Type B pancreatic cell (in vitro differentiated cells): ENCODE measurements around the gene WNT11. TPM values are rescaled to one million over a fixed set of nuclear protein-coding genes. Genes with fewer than 3 reads are reported as not detected.
"Not testable (repeated sequence)": the region's sequence is repeated elsewhere in the genome, so short reads cannot be mapped to it uniquely, and the experiment has no call there.

Experiments
- DNase-seq: peaks from one replicate; pipeline ENCODE4 v3.0.0; 2021; ENCODE audit warnings: mixed read lengths; ENCODE audit not compliant: unreplicated experiment; ENCODE audit errors: extremely low spot score
- H3K27ac Mint-ChIP-seq: 2 replicates; pipeline ENCODE4 v1.8.0; 2021; ENCODE audit warnings: mild to moderate bottlenecking, mixed read lengths
- H3K27me3 Mint-ChIP-seq: 2 replicates; pipeline ENCODE4 v1.8.0; 2021; ENCODE audit warnings: mixed read lengths
- H3K36me3 Mint-ChIP-seq: 2 replicates; pipeline ENCODE4 v1.8.0; 2021; ENCODE audit warnings: mixed read lengths
- H3K4me1 Mint-ChIP-seq: one replicate; pipeline ENCODE4 v1.8.0; 2021; ENCODE audit warnings: mixed read lengths; ENCODE audit not compliant: unreplicated experiment
- H3K4me3 Mint-ChIP-seq: 2 replicates; pipeline ENCODE4 v1.8.0; 2021; ENCODE audit warnings: mild to moderate bottlenecking, mixed read lengths
- H3K9me3 Mint-ChIP-seq: 2 replicates; pipeline ENCODE4 v1.8.0; 2021; ENCODE audit warnings: mixed read lengths
- CTCF ChIP-seq: fragments of 200-600 bp; sonication (generic); conservative IDR thresholded peaks from 2 replicates; pipeline ENCODE4 v1.5.0; 2021; ENCODE audit warnings: antibody characterized with exemption, mild to moderate bottlenecking
- total RNA-seq: library from RNA; stranded (reverse); gene quantifications from 2 replicates; pipeline ENCODE4 v1.2.1, GENCODE V29; 2021; ENCODE audit warnings: low replicate concordance

The WNT11 gene
- total RNA-seq, 1 donor from 2014 or later = 18.2 TPM

- H3K27me3 Mint-ChIP-seq = peaks cover 41% of the 10 kb centered on the region
Measured at GRCh38 chr11:76203131-76203925, 3.0 kb downstream of the WNT11 start.

DNA sequence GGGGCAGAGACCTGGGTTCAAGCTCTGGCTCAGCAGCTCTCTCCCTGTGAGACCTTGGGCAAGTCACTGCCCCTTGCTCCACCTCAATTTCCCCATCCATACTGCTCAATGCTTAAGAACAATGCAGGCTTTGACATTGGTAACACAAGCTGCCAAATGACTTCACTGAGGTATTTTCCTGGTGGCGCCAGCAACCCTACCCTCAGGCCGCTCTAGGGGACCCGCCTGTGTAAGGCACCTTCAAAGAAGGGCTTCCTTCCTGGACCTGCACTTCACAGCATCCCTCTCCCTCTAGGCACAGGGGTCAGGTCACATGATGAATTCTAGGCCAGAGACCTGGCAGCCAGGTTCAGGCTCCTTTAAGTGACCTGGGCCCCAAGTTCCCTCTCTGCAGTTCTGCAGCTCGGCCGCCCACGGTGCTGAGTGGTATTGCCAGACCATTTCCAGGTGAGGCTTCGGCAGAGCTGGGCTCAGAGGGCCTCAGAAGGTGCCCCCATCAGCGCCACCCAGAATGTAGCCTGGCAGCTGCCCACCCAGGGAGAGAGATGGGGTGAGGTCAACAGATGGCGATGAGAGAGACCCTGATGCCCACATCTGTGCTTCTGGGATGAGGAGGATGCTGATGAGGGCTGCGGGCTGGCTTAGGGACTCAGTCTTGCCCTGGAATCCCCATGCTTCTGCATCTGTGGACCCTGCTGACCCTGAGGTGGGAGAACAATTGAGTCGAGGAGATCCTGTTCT, 4.5 kb downstream of the WNT11 start:
- peaks cover 16% of the 10 kb centered on the region for H3K4me1 Mint-ChIP-seq
- no peak for TF ChIP-seq CTCF
- H3K4me3 Mint-ChIP-seq = no peak overlapping the region
- H3K9me3 Mint-ChIP-seq = no peaks in the 10 kb centered on the region
- no peak for DNase-seq
- no peak overlapping the region for H3K27ac Mint-ChIP-seq
- H3K36me3 Mint-ChIP-seq = peaks cover 8% of the 10 kb centered on the region
- H3K27me3 Mint-ChIP-seq = peaks cover 33% of the 10 kb centered on the region

More at GRCh38 chr11:76203131-76203925, 3.0 kb downstream of the WNT11 start:
- Mint-ChIP-seq H3K9me3 (no peaks in the 10 kb centered on the region), H3K27ac (no peak overlapping the region), H3K4me3 (no peak overlapping the region), H3K4me1 (peaks cover 16% of the 10 kb centered on the region), H3K36me3 (peaks cover 6% of the 10 kb centered on the region)
- no peak for TF ChIP-seq CTCF
- DNase-seq = no peak

GRCh38 chr11:76201056-76201455, 5.2 kb downstream of the WNT11 start:
- no peak overlapping the region for H3K27ac Mint-ChIP-seq
- TF ChIP-seq CTCF = no peak
- H3K4me3 Mint-ChIP-seq = no peak overlapping the region
- peaks cover 31% of the 10 kb centered on the region for H3K27me3 Mint-ChIP-seq
- H3K9me3 Mint-ChIP-seq = no peaks in the 10 kb centered on the region
- H3K4me1 Mint-ChIP-seq = peaks cover 16% of the 10 kb centered on the region
- H3K36me3 Mint-ChIP-seq = peaks cover 9% of the 10 kb centered on the region
- no peak for DNase-seq

DNA sequence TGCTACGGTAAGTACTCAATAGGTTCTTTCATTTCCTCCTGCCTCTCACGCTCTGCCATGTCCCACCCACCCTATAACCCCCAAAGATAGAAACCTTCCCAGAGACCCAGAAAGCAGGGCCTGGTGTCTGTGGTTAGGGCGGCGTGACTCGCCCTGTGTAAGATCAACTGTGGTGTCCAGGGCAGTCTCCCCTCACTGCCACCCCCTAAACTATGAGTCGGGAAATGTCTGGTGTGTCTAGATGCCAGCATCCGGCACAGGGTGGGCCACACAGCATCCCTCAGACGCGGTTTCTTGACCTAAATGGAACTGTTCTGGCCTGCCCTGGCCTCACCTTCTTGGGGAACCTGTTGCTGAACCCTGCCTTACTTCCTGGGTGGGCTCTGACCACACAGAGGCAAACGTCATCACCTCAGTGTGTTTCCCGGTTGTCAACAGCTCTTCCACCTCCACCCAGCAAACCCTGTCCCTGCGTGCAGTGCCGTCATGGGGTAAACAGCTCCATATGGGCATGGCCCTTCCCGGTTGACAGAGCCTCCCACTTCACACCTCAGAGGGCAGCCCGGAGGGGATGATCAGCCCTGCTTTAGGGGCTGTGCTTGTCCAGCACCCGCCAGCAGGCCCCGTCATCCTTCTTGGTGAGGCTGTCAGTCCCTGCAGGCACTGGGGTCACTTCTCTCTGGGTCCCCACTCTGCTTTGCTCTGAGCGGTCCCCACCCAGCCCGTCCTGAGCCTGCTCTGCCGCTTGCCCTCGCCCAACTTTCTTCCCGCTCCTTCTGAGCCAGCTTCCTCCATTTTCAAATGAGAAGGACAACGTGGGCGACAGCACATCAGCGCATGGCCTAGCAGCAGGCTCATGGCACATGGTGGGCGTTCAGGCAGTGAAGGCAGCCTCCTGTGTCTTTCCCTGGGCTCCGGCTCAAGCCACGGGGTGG, 6.0 kb downstream of the WNT11 start:
- peaks cover 11% of the 10 kb centered on the region for H3K4me1 Mint-ChIP-seq
- peaks cover 23% of the 10 kb centered on the region for H3K27me3 Mint-ChIP-seq
- H3K27ac Mint-ChIP-seq = no peak overlapping the region
- H3K9me3 Mint-ChIP-seq = no peaks in the 10 kb centered on the region
- H3K36me3 Mint-ChIP-seq = peaks cover 9% of the 10 kb centered on the region
- no peak for TF ChIP-seq CTCF
- H3K4me3 Mint-ChIP-seq = no peak overlapping the region
- no peak for DNase-seq

DNA sequence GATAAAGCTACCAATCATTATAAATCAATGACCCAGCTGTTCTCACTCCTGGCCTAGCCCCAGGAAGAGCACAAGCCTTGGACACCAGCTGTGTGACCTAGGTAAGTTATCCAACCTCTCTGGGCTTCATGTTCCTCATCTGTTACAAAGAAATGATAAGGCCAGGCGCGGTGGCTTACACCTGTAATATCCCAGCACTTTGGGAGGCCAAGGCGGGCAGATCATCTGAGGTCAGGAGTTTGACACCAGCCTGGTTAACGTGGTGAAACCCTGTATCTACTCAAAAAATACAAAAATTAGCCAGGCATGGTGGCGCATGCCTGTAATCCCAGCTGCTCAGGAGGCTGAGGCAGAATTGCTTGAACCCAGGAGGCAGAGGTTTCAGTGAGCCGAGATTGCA, 7.6 kb downstream of the WNT11 start:
- not testable (repeated sequence) for H3K27me3 Mint-ChIP-seq, H3K9me3 Mint-ChIP-seq, H3K4me3 Mint-ChIP-seq, DNase-seq, H3K27ac Mint-ChIP-seq, H3K36me3 Mint-ChIP-seq, H3K4me1 Mint-ChIP-seq
